Activated CD4-positive, alpha-beta memory T cell treated with anti-CD3 and anti-CD28 coated beads for 36 hours (primary cell): ENCODE results near the gene RGL4. TPM values are rescaled to one million over a fixed set of nuclear protein-coding genes. Genes with fewer than 3 reads are reported as not detected.
"Not testable (repeated sequence)": the region's sequence is repeated elsewhere in the genome, so short reads cannot be mapped to it uniquely, and the experiment has no call there.

ENCODE experiments used
- CTCF ChIA-PET: fragments of 350-600 bp; sonication (Branson Sonifier 250); formaldehyde crosslinking; loops from one replicate; lab custom pipeline; 2021; ENCODE audit warnings: antibody characterized with exemption, inconsistent platforms; lab: Charles Lee
- POLR2A ChIA-PET: fragments of 350-600 bp; sonication (Branson Sonifier 250); formaldehyde crosslinking; loops from one replicate; lab custom pipeline; 2021; ENCODE audit warnings: antibody characterized with exemption; lab: Charles Lee
- DNase-seq: peaks from one replicate; pipeline ENCODE4 v3.0.0-alpha.2; 2020
- H3K27ac Mint-ChIP-seq: one replicate; pipeline ENCODE4 v1.8.0; 2021; ENCODE audit warnings: mixed read lengths
- H3K27me3 Mint-ChIP-seq: one replicate; pipeline ENCODE4 v1.8.0; 2021; ENCODE audit warnings: mixed read lengths
- H3K36me3 Mint-ChIP-seq: one replicate; pipeline ENCODE4 v1.8.0; 2021; ENCODE audit warnings: mixed read lengths
- H3K4me1 Mint-ChIP-seq: one replicate; pipeline ENCODE4 v1.8.0; 2021; ENCODE audit warnings: low read depth, mixed read lengths
- H3K4me3 Mint-ChIP-seq: one replicate; pipeline ENCODE4 v1.8.0; 2021; ENCODE audit warnings: mild to moderate bottlenecking, mixed read lengths
- H3K9me3 Mint-ChIP-seq: one replicate; pipeline ENCODE4 v1.8.0; 2021; ENCODE audit warnings: mixed read lengths
- intact Hi-C: fragments of 100-400 bp; cut with micrococcal nuclease; formaldehyde crosslinking; loops from one replicate; pipeline ENCODE4 v1.15.1; 2023
- total RNA-seq, 2 experiments: library from RNA; stranded (reverse); gene quantifications; one replicate each; pipeline ENCODE4 v1.2.3, GENCODE V29; 2021

The RGL4 gene
- total RNA-seq, 2 experiments from 2014 or later, result 7.7 to 9.1 TPM

GRCh38 chr22:23673050-23673620, 17.7 kb upstream of the RGL4 start:
- Mint-ChIP-seq H3K4me1 (peaks cover 4% of the 10 kb centered on the region), H3K27ac (no peak overlapping the region), H3K4me3 (no peak overlapping the region), H3K36me3 (peaks cover 2% of the 10 kb centered on the region), H3K27me3 (no peaks in the 10 kb centered on the region), H3K9me3 (no peaks in the 10 kb centered on the region)
- intact Hi-C loops, result no loop called here
- DNase-seq, result no peak
- POLR2A ChIA-PET, result no interaction called here
- CTCF ChIA-PET, result no interaction called here

- peaks cover 4% of the 10 kb centered on the region for H3K4me1 Mint-ChIP-seq
- H3K27me3 Mint-ChIP-seq, result no peaks in the 10 kb centered on the region
- ChIA-PET CTCF (interaction anchor here (0.6 kb wide), 1 partner anchor 150 kb away, joined by 3 read pairs; no protein-coding TSS in a partner anchor), POLR2A (no interaction called here)
- no peak overlapping the region for H3K4me3 Mint-ChIP-seq
- intact Hi-C loops, result no loop called here
- DNase-seq, result no peak
- no peak overlapping the region for H3K27ac Mint-ChIP-seq
- peaks cover 3% of the 10 kb centered on the region for H3K36me3 Mint-ChIP-seq
- H3K9me3 Mint-ChIP-seq, result no peaks in the 10 kb centered on the region
Observed at GRCh38 chr22:23673826-23674690, 16.8 kb upstream of the RGL4 start.

DNA sequence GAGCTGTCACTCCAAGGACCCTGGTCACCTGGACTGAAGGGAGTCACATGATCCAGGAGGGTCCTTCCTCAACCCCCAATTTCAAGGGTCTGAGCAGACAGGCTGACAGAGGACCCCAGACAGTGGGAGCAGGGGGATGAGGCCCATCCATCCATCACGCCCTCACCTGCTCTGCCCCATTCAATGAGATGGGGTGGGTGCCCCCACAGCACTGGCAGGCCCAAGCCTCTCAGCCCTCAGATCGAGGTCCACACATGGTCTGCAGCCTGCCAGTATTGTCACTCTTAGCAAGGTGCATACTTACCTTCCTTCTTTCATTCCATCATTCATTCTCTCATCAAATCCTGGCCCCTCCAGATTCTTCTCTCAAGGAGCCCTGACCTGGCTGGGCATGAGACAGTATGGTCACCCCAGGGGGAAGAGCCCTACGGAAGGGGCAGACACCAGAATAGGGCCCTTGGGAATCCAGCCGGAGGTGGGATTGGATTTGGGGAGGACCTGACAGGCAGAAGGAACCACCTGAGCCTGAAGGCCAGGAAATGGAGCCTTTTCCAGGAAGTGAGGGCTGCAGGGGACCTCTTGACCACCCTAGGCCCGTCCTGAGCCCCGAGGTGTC, 15.8 kb upstream of the RGL4 start:
- H3K27me3 Mint-ChIP-seq, DNase-seq, H3K9me3 Mint-ChIP-seq, H3K4me3 Mint-ChIP-seq, H3K27ac Mint-ChIP-seq, intact Hi-C loops, H3K36me3 Mint-ChIP-seq, POLR2A ChIA-PET, CTCF ChIA-PET, H3K4me1 Mint-ChIP-seq: not testable (repeated sequence)

- POLR2A ChIA-PET, result no interaction called here
- Mint-ChIP-seq H3K9me3 (no peaks in the 10 kb centered on the region), H3K27me3 (no peaks in the 10 kb centered on the region), H3K36me3 (peaks cover 1% of the 10 kb centered on the region), H3K4me1 (peaks cover 4% of the 10 kb centered on the region), H3K4me3 (no peak overlapping the region), H3K27ac (no peak overlapping the region)
- no peak for DNase-seq
- CTCF ChIA-PET, result no interaction called here
- intact Hi-C loops, result no loop called here
Observed at GRCh38 chr22:23675502-23676415, 15.1 kb upstream of the RGL4 start.

GRCh38 chr22:23676841-23677700, 13.7 kb upstream of the RGL4 start:
- H3K27ac Mint-ChIP-seq, CTCF ChIA-PET, H3K4me3 Mint-ChIP-seq, POLR2A ChIA-PET, H3K9me3 Mint-ChIP-seq, H3K36me3 Mint-ChIP-seq, intact Hi-C loops, H3K27me3 Mint-ChIP-seq, DNase-seq, H3K4me1 Mint-ChIP-seq: not testable (repeated sequence)

- Mint-ChIP-seq H3K36me3 (peaks cover 8% of the 10 kb centered on the region), H3K4me3 (no peak overlapping the region), H3K4me1 (peaks cover 4% of the 10 kb centered on the region), H3K27ac (no peak overlapping the region), H3K9me3 (no peaks in the 10 kb centered on the region), H3K27me3 (no peaks in the 10 kb centered on the region)
- ChIA-PET POLR2A (no interaction called here), CTCF (no interaction called here)
- DNase-seq, result no peak
- intact Hi-C loops, result no loop called here
Observed at GRCh38 chr22:23677701-23677995, 13.2 kb upstream of the RGL4 start.

GRCh38 chr22:23678133-23678532, 12.7 kb upstream of the RGL4 start:
- POLR2A ChIA-PET, result no interaction called here
- no peaks in the 10 kb centered on the region for H3K9me3 Mint-ChIP-seq
- intact Hi-C loops, result no loop called here
- CTCF ChIA-PET, result no interaction called here
- peaks cover 10% of the 10 kb centered on the region for H3K36me3 Mint-ChIP-seq
- no peak for DNase-seq
- H3K27ac Mint-ChIP-seq, result no peak overlapping the region
- H3K4me3 Mint-ChIP-seq, result no peak overlapping the region
- H3K27me3 Mint-ChIP-seq, result no peaks in the 10 kb centered on the region
- peaks cover 4% of the 10 kb centered on the region for H3K4me1 Mint-ChIP-seq

DNA sequence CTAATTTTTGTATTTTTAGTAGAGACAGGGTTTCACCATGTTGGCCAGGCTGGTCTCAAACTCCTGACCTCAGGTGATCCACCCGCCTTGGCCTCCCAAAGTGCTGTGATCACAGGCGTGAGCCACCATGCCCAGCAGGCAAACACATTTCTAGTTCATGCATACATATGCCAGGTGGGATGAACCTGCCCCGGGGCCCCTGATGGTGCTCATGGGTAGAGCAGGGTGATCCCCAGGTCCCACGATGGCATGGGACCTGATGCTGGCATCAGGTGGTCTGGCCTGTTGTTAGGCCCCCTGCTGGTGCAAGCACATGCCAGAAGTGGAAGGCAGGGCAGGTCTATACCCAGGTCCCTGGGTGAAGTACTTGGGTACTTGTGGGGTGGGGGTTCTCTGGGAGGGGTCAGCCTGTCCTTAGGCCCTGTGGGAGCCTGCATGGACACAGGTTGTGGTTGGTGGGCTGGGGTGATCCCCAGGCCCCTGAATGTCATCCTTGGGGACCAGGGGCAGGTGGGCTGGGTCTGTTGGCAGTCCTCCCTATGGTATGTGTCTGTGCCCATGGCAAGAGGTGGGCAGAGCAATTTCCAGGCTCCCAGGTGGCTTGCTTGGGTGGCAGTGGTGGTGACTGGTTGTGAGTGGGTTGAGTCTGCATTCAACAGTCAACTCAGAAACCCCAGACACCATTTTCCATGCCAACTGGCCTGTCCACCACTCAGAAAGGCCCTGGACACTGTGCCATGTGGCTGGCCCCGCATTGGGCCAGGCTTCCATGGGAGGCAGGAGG, 9.6 kb upstream of the RGL4 start:
- H3K4me3 Mint-ChIP-seq, result no peak overlapping the region
- DNase-seq, result no peak
- H3K27me3 Mint-ChIP-seq, result no peaks in the 10 kb centered on the region
- H3K36me3 Mint-ChIP-seq, result peaks cover 11% of the 10 kb centered on the region
- H3K9me3 Mint-ChIP-seq, result no peaks in the 10 kb centered on the region
- intact Hi-C loops, result no loop called here
- no peak overlapping the region for H3K27ac Mint-ChIP-seq
- CTCF ChIA-PET, result interaction anchor here (1.6 kb wide), 1 partner anchor 168 kb away, joined by 3 read pairs; no protein-coding TSS in a partner anchor
- H3K4me1 Mint-ChIP-seq, result peaks cover 4% of the 10 kb centered on the region
- POLR2A ChIA-PET, result no interaction called here

DNA sequence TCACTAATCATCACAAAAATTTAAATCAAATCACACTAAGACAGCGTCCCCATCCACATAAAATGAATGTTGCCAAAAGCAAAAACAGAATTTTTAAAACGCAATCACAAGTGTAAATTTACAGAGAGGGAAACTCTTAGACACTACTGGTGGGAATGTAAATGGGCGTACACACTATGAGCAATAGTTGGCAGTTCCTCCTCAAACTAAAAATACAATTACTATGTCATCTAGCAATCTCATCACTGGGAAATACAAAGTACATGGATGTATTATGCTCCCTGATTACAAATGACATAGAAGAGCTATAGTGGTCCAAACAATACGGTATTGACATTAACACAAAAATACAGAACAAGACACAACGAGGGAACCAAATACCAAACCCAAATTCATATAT, 8.7 kb upstream of the RGL4 start:
- ChIA-PET CTCF (no interaction called here), POLR2A (no interaction called here)
- no peaks in the 10 kb centered on the region for H3K27me3 Mint-ChIP-seq
- no peak for DNase-seq
- H3K9me3 Mint-ChIP-seq, result no peaks in the 10 kb centered on the region
- H3K27ac Mint-ChIP-seq, result no peak overlapping the region
- no peak overlapping the region for H3K4me3 Mint-ChIP-seq
- peaks cover 11% of the 10 kb centered on the region for H3K36me3 Mint-ChIP-seq
- peaks cover 2% of the 10 kb centered on the region for H3K4me1 Mint-ChIP-seq
- intact Hi-C loops, result no loop called here

GRCh38 chr22:23682827-23683355, 7.9 kb upstream of the RGL4 start:
- intact Hi-C loops, result no loop called here
- CTCF ChIA-PET, result no interaction called here
- Mint-ChIP-seq H3K9me3 (no peaks in the 10 kb centered on the region), H3K4me1 (no peaks in the 10 kb centered on the region), H3K27ac (no peak overlapping the region), H3K36me3 (peaks cover 11% of the 10 kb centered on the region), H3K27me3 (no peaks in the 10 kb centered on the region), H3K4me3 (no peak overlapping the region)
- POLR2A ChIA-PET, result no interaction called here
- DNase-seq, result no peak

DNA sequence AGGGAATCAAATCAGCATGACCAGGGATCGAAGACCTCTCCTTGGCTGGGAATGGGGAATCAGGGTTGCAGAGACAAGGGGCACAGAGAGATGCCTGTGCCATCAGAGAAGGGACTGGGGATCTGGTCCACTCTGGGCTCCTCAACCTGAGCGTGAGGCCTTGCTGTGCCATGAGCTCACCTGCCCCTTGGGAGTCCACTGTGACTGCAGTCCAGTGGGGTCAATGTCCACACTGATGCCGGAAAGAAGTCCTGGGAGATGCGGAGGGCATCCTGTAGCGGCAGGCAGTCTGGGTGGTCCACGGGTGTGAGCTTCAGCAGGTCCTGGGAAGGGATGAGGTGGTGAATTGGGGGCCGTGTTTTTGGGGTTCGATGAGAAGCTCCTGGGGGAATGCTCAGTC, 7.3 kb upstream of the RGL4 start:
- CTCF ChIA-PET, result no interaction called here
- Mint-ChIP-seq H3K9me3 (no peaks in the 10 kb centered on the region), H3K36me3 (peaks cover 10% of the 10 kb centered on the region), H3K27ac (no peak overlapping the region), H3K4me3 (no peak overlapping the region), H3K4me1 (no peaks in the 10 kb centered on the region), H3K27me3 (no peaks in the 10 kb centered on the region)
- POLR2A ChIA-PET, result no interaction called here
- no peak for DNase-seq
- intact Hi-C loops, result no loop called here
